Cortex of kidney (tissue), 1 donor: ENCODE measurements around the gene ZNF836.
A peak's percentile ranks its signal among the peaks of the same experiment; 100 is the strongest.
"Not testable (repeated sequence)": the region's sequence is repeated elsewhere in the genome, so short reads cannot be mapped to it uniquely, and the experiment has no call there.

Source experiments
- DNase-seq: peaks from one replicate; lab custom pipeline; 2025; lab: John Stamatoyannopoulos, UW

ZNF836 gene

DNA sequence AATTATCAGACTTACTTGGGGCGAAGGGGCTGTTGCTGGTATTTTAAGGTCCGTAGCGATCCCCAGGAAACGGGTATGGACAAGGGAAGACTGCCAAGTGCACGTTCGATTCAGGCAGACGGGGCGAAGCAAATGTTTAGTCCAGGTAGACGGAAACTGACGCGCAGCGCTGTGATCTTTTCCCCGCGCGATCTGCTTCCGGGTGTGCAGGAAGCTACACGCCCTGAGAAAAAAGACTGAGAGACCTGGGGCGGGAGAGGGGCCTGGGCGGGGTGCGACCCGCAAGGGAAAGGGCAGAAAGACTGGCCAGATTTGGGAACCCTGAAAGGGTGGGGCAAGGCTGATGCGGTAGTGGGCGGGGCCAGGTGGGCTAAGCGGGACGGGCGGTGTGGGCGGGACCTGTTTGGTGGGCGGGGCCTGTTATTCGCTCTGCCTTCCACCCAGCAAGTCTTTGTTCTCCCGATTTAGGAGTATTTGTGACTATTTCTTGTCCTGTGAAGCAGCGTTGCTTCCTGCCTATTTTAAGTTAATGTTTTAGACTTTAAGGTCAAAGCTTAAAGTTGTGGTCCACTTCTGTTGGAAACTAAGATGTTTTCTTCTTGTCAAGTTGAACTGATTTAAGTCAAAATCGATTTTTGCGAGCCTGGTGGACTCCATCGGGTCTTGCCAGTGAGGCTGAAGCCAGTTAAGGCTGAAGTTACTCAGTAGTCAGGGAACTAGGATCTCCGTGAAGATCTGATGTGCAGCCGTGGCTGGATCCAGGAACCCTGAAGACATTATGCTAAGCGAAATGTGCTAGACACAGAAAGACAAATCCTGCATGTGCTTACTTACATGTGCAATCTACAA lies at the start of gene ZNF836:
TSS of gene ZNF836 (minus strand) at position 301 of the 849 bp plus-strand sequence. CDS start 3,549 bp downstream, outside the sequence.
- no peak for DNase-seq

DNA sequence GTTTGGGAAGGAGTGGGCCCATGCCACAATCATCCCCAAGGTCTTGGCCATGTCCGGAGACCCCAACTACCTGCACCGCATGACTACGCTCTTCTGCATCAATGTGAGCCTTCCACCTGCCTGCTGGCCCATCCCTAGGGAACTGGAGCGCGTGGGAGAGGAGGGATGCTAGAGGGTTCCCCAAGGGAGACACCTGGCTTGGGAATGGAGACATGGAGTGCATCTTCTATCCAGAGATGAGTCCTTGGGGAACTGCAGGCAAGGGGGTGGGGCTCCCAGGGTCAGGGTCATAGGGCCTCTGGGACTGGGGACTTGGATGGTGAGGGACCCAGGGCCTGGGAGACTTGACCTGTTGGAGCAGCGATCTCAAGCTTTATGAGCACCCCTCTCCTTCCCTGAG lies 49.6 kb upstream of the ZNF836 start:
- no peak for DNase-seq

DNA sequence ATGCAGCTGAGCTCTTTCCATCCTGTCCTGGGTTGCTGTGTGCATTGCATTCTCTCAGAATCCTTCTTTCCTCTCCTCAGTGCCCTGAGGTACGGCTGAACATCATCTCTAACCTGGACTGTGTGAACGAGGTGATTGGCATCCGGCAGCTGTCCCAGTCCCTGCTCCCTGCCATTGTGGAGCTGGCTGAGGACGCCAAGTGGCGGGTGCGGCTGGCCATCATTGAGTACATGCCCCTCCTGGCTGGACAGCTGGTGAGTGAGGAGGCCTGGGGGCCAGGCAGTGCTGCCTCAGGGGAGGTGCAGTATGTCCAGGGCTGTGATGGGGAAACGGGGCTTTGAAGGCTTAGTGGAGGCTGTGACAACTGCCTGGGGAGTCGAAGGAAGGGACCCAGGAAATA lies 48.2 kb upstream of the ZNF836 start:
- DNase-seq: no peak

DNA sequence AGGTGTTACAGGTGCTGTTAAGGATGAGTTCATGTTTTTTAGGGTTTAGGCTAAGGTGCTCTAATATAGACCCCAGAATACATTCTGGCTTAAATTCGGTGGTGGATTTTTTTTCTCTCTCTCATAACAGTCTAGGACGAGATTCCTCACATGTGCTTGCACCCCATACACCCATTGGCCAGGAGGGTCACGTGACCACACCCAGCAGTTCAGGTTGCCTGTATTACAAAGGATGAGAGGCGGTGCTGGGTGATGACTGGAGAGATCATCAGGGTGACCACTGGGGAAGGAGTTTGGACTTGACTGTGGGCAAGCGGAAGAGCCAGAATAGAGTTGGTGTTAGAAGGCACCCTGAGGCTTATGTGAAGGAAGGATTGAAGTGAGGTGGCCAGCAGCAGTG lies 46.2 kb upstream of the ZNF836 start:
- DNase-seq: no peak

DNA sequence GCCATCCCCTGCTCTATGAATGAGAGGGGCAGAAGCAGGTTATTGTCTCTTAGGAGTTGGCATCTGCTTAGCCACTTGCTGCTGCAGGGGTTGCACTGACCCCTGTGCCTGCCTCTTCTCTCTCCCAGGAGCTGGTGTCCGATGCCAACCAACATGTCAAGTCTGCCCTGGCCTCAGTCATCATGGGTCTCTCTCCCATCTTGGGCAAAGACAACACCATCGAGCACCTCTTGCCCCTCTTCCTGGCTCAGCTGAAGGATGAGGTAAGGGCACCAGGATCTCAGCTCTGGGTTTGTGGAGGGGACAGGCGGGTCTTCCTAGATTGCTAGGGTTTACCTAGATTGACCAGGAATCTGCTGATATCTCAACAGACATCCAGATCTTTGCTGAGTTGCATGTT lies 45.0 kb upstream of the ZNF836 start:
- no peak for DNase-seq

DNA sequence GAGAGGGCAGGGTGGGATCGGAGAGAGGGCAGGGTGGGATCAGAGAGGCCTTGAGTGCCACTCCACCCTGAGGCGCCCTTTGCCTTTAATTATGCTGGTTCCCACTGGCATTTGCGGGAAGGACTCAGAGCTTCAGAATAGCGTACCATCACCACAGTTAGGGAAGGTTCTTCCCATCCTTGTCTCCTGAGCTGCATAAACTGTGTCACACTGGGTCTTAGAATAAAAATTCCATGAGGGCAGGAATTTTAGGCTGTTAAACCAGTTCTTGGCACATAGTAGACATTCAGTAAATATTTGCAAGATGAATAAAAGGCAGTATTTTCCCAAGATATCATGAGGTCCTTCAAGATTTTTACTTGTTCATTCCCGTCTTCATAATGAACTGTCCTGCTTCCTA lies 42.8 kb upstream of the ZNF836 start:
- no peak for DNase-seq

DNA sequence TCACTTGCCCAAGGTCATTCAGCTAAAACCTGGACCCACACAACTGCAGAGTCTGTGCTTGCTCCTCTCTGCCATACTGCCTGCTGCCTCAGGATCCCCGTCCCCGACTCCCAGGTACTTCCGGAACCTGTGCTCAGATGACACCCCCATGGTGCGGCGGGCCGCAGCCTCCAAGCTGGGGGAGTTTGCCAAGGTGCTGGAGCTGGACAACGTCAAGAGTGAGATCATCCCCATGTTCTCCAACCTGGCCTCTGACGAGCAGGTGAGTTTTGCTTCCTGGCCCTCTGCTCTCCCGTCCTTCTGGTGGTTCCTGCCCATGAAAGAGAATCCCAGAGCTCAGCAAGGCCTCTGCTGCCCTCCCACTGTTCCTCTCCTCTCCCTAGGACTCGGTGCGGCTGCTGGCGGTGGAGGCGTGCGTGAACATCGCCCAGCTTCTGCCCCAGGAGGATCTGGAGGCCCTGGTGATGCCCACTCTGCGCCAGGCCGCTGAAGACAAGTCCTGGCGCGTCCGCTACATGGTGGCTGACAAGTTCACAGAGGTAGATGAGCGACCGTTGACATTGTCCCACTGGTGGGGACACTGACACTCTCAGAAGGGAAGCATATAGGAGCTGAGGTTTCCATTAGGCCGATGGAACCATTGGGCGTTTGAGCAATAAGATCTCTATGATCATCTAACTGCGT lies 41.3 kb upstream of the ZNF836 start:
- no peak for DNase-seq

DNA sequence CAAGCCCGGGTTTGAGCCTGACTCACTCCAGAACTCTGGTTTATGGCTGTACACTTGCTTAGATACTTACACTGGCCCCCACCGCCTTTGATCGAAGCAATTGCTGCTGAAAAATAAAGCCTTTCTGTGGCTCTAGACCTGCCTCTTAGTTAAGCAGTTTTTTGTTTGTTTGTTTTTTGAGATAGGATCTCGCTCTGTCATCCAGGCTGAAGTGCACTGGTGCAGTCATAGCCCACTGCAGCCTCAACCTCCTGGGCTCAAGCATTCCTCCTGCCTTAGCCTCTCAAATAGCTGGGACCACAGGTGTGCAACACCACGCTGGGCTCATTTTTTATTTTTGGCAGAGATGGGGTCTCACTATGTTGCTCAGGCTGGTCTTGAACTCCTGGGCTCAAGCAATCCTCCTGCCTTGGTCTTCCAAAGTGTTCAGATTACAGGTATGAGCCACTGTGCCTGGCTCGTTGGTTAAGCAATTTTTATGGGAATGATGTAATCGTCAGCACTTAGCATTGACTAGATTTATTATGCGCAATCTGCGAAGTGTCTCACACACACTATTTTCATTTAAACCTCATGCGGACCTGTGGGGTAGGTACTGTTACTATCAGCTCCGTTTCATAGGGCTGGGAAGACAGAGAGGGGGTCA lies 40.6 kb upstream of the ZNF836 start:
- DNase-seq: no peak

DNA sequence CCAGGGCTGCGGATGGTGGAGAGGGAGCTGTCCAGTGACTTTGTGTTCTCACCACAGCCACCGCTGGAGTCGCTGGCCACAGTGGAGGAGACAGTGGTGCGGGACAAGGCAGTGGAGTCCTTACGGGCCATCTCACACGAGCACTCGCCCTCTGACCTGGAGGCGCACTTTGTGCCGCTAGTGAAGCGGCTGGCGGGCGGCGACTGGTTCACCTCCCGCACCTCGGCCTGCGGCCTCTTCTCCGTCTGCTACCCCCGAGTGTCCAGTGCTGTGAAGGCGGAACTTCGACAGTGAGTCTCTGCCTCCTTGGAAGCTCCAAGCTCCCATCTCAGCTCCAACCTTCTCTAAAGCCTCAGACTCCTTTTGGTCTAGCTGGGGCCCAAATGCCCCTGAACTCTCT lies 39.8 kb upstream of the ZNF836 start:
- no peak for DNase-seq

DNA sequence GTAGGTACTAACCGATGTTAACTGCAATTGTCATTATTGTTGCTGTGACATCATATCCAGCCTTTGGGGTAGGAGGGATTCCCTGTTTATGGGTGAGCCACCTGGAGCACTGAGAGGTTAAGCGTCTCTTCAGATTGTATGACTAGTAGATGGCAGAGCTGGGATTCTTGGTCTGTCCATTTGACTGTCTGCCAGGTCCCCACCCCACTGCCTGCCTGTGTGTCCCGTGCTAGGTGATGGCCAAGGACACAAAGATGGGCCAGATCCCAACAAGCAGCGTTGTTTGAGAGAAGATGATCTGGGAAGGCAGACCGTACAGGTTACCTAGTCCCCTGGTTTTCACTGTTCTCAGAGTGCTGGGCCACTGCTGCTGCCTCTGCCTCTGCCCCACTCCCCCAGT lies 35.1 kb upstream of the ZNF836 start:
- no peak for DNase-seq

DNA sequence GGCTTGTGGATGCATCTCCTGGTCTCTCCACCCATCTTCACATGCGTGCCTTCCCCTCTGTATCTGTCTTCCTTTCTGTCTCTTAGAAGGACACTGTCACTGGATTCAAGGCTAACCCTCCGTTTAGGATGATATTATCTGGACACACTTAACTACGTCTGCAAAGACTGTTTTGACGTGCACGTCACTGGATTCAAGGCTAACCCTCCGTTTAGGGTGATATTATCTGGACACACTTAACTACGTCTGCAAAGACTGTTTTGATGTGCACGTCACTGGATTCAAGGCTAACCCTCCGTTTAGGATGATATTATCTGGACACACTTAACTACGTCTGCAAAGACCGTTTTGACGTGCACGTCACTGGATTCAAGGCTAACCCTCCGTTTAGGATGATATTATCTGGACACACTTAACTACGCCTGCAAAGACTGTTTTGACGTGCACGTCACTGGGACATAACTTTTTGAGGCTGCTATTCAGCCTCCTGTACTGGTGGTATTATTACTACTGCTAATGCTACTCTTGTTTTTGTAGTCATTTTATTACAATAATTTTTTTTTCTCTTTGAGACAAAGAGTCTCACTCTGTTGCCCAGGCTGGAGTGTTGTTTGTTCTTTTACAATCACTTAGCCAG lies 29.5 kb upstream of the ZNF836 start:
- not testable (repeated sequence) for DNase-seq

DNA sequence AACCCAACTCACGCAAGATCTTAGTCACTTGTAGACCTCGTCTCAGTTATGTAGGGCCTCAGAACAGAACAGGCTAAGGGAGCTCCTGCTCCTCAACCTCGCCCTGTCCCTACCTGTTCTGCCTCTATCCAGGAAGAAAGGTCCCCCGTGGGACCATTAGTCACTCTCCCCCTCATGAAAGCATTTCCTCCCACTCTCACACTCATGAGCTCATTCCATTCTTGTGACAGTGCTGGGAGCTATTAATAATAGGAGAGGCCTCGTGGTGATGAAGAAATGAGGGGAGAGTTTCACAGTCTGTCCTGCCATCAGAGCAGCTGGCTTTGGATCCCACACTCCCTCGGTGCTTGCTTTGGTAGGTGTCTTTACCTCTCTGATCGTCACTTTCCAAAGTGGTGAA lies 28.6 kb upstream of the ZNF836 start:
- no peak for DNase-seq

DNA sequence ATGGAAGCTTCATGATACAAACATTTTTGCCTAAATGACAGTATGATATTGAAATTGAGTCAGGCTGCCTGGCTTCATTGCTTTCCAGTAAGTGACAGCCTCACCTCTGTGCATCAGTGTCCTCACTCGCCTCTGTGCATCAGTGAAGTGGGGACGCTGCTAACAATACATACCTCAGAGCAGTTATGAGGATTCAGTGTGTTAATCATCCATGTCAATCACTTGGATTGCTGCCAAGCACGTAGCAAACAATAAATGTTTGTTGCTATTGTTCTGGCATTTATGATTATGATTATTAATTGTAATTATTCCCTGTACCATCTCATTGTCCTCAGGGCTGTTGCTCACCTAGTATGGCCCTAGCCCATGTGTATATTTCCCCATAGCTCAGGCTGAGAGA lies 27.3 kb upstream of the ZNF836 start:
- DNase-seq: no peak

DNA sequence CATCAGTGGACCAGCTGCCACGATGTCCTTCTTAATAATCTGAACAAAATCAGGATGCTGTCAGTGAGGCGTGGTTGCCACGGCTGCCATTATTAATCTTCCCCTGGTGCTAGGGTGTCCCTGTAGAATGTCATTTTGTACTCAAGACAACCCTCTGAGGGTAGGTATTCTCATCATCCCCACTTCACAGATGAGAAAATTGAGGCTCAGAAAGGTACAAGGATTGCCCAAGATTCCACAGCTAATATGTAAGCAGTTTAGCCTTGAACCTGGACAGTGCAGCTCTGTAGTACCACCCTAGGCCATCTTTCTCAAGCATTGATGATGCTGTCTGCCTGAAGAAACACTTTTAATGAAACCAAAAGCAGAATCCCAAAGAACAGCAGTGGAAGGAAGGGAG lies 26.5 kb upstream of the ZNF836 start:
- DNase-seq: no peak

DNA sequence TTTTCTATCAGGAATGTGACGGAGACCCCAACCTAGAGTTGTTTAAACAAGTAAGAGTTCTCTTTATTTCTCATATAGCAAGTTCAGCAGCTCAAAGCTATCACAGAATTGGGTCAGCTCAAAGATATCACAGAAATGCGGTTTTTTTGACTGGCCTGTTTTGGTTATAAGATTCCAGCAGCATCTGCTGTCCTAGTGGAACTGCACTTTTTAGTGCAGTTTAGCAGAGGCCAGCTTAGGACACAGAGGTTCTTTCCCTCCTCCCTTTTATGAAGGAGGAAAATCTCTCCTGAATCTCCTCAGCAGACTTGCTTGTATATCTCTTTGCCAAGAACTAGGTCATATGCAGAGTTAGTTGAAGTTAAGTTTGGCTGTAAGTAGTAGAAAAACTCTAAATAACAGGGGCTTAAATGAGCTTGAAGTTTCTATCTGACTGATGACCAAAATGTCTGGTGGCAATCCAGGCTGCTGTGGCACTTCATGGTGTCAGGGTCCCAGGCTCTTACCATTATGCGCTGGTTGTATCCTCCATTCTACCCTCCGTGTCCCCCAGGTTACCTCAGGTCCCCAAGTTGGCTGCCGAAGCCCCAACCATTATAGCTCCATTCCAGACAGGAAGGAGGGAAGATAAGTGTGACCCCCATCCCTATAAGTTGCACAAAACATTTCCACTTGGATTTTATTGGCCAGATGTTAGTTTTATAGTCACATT lies 25.0 kb upstream of the ZNF836 start:
- no peak for DNase-seq

DNA sequence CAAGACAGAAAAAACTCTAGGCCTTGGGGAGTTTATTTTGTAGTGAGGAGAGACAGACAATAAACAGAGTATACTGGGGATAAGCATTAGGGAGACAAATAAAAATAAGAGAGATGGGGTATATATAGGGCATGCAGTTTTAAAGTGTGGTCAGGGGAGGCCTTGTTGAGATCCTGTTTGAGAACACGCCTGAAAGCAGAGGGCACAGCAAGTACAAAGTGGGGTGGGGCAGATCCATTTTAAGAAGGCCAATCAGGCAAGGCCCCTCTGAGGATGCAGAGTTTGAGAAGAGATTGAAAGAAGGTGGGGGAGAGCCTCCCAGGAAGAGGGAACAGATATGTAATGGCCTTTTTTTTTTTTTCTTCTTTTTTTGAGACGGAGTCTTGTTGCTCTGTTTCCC lies 20.5 kb upstream of the ZNF836 start:
- no peak for DNase-seq

DNA sequence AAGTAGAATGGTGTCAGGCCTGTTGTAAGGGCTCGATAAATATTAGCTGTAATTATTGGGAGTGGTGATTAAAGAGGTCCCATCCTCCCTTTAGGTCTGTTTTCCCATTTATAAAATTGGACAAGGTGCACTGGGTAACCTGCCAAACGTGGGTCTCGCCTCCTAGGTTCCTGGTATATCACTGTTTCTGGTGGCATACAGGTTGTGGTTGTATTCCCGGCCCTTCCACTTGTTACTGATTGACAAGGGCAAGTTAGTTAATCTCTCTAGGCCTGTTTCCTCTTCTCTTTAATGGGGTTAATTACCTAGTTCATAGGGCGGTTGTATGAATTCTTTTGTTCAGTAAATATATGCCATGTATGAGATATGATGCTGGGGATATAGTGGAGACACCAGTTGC lies 20.0 kb upstream of the ZNF836 start:
- no peak for DNase-seq

DNA sequence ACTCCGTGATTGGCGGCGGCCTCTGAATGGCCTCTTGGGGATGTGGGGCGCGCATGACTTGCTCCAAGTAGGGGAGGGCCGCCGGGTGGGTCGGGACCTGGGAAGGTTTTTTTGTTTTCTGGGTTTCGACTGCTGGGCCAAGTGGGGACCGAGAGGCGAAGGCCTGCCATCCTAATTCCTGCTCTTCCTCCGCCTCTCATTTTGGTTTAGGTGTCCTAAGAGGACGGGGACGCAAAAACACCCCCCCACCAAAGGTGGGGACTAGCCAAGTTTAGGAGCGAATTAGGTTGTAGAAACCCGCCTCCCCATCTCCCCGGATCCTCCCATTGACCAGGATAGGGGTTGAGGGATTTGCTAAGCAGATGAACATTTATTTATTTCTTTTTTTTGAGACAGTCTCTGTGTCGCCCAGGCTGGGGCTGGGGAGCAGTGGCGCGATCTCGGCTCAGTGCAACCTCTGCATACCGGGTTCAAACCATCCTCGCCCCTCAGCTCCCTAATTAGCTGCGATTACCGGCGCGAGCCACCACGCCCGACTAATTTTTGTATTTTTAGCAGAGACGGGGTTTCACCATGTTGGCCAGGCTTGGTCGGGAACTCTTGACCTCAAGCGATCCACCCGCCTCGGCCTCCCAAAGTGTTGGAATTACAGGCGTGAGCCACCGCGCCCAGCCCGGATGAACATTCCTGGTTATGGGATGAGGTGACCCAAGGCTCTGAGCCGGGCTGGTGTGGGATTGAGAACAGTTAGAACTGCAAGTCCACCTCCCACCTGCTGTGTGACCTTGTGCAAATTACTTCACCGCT lies 19.3 kb upstream of the ZNF836 start:
- DNase-seq: no peak

DNA sequence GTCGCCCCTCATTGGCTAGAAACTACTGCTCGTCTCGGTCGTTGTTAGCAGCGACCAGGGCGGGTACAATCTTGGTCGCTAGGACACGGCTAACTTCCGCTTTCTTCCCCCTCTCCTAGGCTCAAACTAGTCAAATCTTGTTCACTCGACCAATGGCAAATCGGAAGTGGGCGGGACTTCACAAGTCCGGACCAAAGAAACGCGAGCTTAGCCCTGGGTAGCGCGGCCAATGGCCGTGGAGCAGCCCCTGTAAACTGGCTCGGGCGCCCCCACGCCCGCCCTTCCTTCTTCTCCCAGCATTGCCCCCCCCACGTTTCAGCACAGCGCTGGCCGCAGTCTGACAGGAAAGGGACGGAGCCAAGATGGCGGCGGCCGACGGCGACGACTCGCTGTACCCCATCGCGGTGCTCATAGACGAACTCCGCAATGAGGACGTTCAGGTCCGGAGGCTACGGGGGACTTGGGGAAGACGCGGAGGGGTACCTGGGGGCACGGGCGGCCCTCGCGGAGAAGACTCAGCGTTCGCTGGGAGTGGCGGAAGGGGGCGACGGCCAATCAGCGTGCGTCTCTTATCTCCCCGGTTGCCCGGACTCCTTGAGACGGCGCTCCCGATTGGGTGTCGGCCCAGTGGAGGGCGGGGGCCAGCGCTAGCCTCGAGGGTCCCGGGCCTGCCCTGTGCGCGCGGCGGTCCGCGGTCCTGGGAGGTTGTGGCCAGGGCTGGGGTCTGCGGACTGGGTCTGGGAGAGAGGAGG lies 18.5 kb upstream of the ZNF836 start, which contains the start of gene PPP2R1A:
TSS of gene PPP2R1A (plus strand) at position 318 of the 752 bp plus-strand sequence. CDS start at position 363, 45 bp downstream.
- DNase-seq: peak; percentile 54
